ENCODE results near the gene NKAIN1. TPM values are rescaled to one million over a fixed set of nuclear protein-coding genes. Genes with fewer than 3 reads are reported as not detected.

Gene NKAIN1
- total and polyA plus RNA-seq, 11 donors: 0.14 to 0.31 (median 0.21) TPM; not detected in 8

DNA sequence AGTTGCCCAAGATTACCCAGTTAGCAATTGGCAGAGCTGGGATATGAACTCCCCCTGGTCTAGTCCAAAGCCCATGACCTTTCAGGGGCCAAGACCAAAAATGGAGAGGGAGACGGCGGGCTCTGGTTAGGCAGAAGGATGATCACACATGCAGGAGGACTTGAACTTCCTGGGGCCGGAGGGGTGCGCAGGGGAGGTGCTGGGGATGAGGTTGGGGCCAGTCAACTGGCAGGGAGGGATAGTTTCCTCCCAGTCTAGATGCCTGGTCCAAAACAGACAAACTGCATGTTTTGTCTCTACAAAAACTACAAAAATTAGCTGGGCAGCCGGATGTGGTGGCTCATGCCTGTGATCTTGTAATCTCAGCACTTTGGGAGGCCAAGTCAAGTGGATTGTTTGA, 78.1 kb downstream of the NKAIN1 start:
- intact Hi-C loops (cut with DNase I): no loop called here
- TF ChIP-seq, protein P1, sequence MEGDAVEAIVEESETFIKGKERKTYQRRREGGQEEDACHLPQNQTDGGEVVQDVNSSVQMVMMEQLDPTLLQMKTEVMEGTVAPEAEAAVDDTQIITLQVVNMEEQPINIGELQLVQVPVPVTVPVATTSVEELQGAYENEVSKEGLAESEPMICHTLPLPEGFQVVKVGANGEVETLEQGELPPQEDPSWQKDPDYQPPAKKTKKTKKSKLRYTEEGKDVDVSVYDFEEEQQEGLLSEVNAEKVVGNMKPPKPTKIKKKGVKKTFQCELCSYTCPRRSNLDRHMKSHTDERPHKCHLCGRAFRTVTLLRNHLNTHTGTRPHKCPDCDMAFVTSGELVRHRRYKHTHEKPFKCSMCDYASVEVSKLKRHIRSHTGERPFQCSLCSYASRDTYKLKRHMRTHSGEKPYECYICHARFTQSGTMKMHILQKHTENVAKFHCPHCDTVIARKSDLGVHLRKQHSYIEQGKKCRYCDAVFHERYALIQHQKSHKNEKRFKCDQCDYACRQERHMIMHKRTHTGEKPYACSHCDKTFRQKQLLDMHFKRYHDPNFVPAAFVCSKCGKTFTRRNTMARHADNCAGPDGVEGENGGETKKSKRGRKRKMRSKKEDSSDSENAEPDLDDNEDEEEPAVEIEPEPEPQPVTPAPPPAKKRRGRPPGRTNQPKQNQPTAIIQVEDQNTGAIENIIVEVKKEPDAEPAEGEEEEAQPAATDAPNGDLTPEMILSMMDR (IDR thresholded peaks at IDR 0.05): no peak
- no peak for TF ChIP-seq POLR2A (IDR thresholded peaks at IDR 0.05)
- 81 to 91% (median 87%) methylated on average over 5 of the region's 5 CpGs for WGBS, 4 donors
- H3K9me3 ChIP-seq: no peaks in the 10 kb centered on the region
- H3K4me1 ChIP-seq: peaks cover 0 to 7% (median 0%) of the 10 kb centered on the region in 12 donors
- DNase-seq (no peak), ATAC-seq (no peak)
- no peak overlapping the region for H3K4me3 ChIP-seq
- no peaks in the 10 kb centered on the region for H3K36me3 ChIP-seq
- H3K27me3 ChIP-seq: no peaks in the 10 kb centered on the region
- no peak overlapping the region for H3K27ac ChIP-seq

DNA sequence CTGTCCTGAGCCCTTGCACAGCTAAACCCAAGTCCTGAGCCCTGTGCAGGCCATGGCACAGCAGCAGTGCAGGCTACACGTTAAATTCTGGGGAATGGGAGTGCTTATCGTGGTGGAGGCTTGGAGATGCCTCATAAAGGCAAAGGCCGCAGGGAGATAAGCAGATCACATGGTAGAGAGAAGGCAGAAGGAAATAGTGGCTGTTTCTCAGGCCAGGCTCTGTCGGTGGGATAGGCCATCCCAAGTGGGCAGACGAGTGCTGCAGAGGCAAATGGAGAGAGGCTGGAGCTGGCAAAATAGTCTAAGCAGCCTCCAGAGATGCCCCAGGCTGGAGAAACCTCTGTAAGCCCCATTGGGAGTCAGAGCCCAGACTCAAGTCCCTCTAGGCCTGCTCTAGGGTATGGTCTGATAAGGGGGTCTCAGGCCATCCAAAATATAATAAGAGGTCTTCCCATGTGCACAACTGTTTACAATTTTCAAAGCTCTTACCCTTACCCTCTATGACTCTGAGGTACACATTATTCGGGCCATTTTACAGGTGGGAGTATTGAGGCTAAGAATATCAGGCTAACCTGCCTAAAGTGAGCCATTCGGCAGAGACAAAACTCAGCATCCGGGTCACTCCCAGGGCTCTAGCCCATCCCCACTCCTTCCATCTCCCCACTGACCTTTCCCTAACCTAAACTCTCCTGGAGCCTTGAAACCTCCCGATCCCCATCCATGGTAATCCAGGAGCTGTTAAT, 79.6 kb downstream of the NKAIN1 start:
- ATAC-seq (no peak), DNase-seq (no peak)
- Histone ChIP-seq H3K27me3 (no peaks in the 10 kb centered on the region), H3K27ac (no peak overlapping the region), H3K9me3 (no peaks in the 10 kb centered on the region), H3K4me3 (no peak overlapping the region), H3K36me3 (no peaks in the 10 kb centered on the region), H3K4me1 (peaks cover 0 to 15% (median 6%) of the 10 kb centered on the region in 12 donors)
- intact Hi-C loops (cut with DNase I): loop anchor here in 3 of 10 donors (10.0 kb wide), 3 partner anchors 95 to 195 kb away; partner anchors contain the start of gene PUM1 (in 3 of the 3)
- WGBS, 4 donors: 69 to 74% (median 71%) methylated on average over 9 of the region's 9 CpGs
- TF ChIP-seq, protein P1 (IDR thresholded peaks at IDR 0.05): no peak
- no peak for TF ChIP-seq POLR2A (IDR thresholded peaks at IDR 0.05)

DNA sequence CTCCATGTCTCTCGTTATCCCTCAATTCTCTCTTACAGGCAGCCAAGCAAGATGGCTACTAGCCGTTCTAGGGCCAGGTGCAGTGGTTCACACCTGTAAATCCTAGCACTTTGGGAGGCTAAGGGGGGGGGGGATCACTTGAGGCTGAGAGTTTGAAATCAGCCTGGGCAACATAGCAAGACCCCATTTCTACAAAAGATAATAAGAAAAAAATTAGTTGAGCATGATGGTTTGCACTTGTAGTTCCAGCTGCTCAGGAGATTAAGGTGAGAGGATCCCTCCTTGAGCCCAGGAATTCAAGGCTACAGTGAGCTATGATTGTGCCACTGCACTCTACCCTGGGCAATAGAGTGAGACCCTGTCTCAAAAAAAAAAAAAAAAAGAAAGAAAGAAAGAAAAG, 80.4 kb downstream of the NKAIN1 start:
- Histone ChIP-seq H3K9me3 (peaks cover 0 to 3% (median 0%) of the 10 kb centered on the region in 12 donors), H3K4me1 (peaks cover 0 to 15% (median 6%) of the 10 kb centered on the region in 12 donors), H3K4me3 (no peak overlapping the region), H3K36me3 (no peaks in the 10 kb centered on the region), H3K27me3 (no peaks in the 10 kb centered on the region), H3K27ac (no peak overlapping the region)
- TF ChIP-seq, protein P1 (IDR thresholded peaks at IDR 0.05): no peak
- no peak for TF ChIP-seq POLR2A (IDR thresholded peaks at IDR 0.05)
- DNase-seq: no peak
- ATAC-seq: no peak
- intact Hi-C loops (cut with DNase I): loop anchor here in 3 of 10 donors (10.0 kb wide), 3 partner anchors 95 to 195 kb away; partner anchors contain the start of gene PUM1 (in 3 of the 3)
- 86 to 93% (median 89%) methylated on average over 2 of the region's 2 CpGs for WGBS, 4 donors

DNA sequence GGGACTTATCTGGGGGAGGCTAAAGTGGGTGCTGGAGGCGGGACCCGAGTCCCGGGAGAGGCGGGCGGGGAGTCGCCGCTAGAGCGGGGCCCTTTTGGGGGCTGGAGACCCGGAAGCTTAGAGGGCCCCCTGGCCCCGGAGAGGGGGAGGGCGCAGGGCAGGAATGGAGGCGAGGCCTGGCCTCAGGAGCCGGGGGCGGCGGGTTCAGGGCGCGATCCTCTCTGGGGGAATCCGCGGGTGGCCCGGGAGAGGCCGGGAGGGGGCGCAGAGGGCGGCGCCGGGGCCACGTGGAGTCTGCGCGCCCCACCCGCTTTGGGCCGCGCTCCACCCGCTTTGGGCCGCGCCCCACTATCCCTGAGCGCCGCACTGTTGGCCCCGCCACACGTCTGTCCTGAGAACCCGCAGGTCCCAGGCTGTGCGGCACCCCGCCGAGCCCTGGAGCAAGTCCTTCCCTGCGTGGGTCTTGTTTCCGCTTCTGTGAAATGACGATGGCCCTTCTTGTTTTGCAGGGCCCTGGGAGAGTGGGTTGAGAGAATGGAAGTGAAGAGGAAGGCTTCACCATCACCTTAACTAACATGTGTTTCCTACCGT, 84.4 kb downstream of the NKAIN1 start:
- WGBS, 4 donors: 0 to 3% (median 1%) methylated on average over 7 to 46 of the region's 46 CpGs
- intact Hi-C loops (cut with DNase I): loop anchor here in 3 of 10 donors (10.0 kb wide), 3 partner anchors 91 to 191 kb away; partner anchors contain the start of gene PUM1 (in 3 of the 3)
- DNase-seq (peak; percentile 52 to 78 (median 66)), ATAC-seq (peak; percentile 76 to 94 (median 92))
- Histone ChIP-seq H3K9me3 (peaks cover 0 to 11% (median 0%) of the 10 kb centered on the region in 12 donors), H3K4me3 (peak overlapping the region; percentile 33 to 78 (median 67)), H3K27ac (peak overlapping the region in 11 of 12 donors; percentile 52 to 83 (median 66)), H3K36me3 (no peaks in the 10 kb centered on the region), H3K4me1 (peaks cover 0 to 11% (median 6%) of the 10 kb centered on the region in 12 donors), H3K27me3 (no peaks in the 10 kb centered on the region)
- TF ChIP-seq, protein P1 (IDR thresholded peaks at IDR 0.05): peak in 8 of 12 donors; percentile 24 to 55 (median 40)
- TF ChIP-seq POLR2A (IDR thresholded peaks at IDR 0.05): no peak

Data from heart left ventricle (tissue), 16 donors.